ENCODE measurements around the gene PAX5.

Gene PAX5

GRCh38 chr9:36793277-36793676 lies 240.8 kb downstream of the PAX5 start:
- DNase-seq = peak; percentile 55

GRCh38 chr9:36791222-36791950 lies 242.7 kb downstream of the PAX5 start:
- peak; percentile 48 for DNase-seq

GRCh38 chr9:36789886-36790285 lies 244.2 kb downstream of the PAX5 start:
- DNase-seq = no peak

- DNase-seq = no peak
Measured at GRCh38 chr9:36788534-36788933, 245.5 kb downstream of the PAX5 start.

GRCh38 chr9:36787709-36788108 lies 246.4 kb downstream of the PAX5 start:
- DNase-seq = no peak

Data from NCI-H2029 (cell line).